8988T (cell line): ENCODE data around the gene TNFSF13.
"Not testable (repeated sequence)": the region's sequence is repeated elsewhere in the genome, so short reads cannot be mapped to it uniquely, and the experiment has no call there.

Experiments
- DNase-seq: peaks from one replicate; pipeline ENCODE4 v3.0.0; 2011

Gene TNFSF13

GRCh38 chr17:7593296-7593695 is 34.7 kb downstream of the TNFSF13 start:
- DNase-seq: no peak

GRCh38 chr17:7597561-7597960 is 39.0 kb downstream of the TNFSF13 start:
- DNase-seq: not testable (repeated sequence)

- DNase-seq: no peak
These were observed 47.7 kb downstream of the TNFSF13 start for GRCh38 chr17:7606280-7606679.

DNA sequence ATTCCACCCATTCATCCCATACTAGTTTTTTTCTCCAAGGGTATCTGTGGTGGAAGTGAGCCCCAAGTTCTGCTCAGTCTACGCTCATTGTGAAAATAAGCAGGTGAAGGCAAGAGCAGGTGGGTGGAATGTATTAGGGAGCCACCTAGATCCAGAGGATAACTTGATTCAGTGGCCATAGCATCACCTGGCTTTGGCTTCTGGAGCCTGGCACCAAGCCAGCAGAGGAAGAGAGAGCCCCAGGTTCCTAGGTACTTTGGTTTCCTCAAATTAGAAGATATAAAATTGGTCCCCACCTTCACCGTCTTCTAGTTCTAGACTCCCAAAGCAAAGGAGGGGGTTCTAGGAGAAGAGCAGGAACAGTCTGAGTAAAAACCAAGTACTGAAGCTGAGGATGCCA is 52.1 kb downstream of the TNFSF13 start:
- no peak for DNase-seq
